Upper lobe of right lung (tissue), 1 donor: Measurements from ENCODE around the gene SPDYE8. TPM values are rescaled to one million over a fixed set of nuclear protein-coding genes. Genes with fewer than 3 reads are reported as not detected.
"Not testable (repeated sequence)": the region's sequence is repeated elsewhere in the genome, so short reads cannot be mapped to it uniquely, and the experiment has no call there.

Experiments used
- ATAC-seq: fragments of 200-7000 bp; cut with Tn5 transposase; one replicate; pipeline ENCODE4 v1.9.1; 2020; ENCODE audit warnings: mild to moderate bottlenecking, moderate library complexity
- DNase-seq: peaks from one replicate; pipeline ENCODE4 v3.0.0-alpha.2; 2020
- H3K27ac ChIP-seq: fragments of 200-600 bp; one replicate; pipeline ENCODE4 v1.8.0; 2022
- H3K27me3 ChIP-seq: fragments of 200-600 bp; one replicate; pipeline ENCODE4 v1.8.0; 2022; ENCODE audit warnings: mild to moderate bottlenecking
- H3K36me3 ChIP-seq: fragments of 200-600 bp; one replicate; pipeline ENCODE4 v1.8.0; 2022
- H3K4me1 ChIP-seq: fragments of 200-600 bp; one replicate; pipeline ENCODE4 v1.8.0; 2022
- H3K4me3 ChIP-seq: fragments of 200-600 bp; one replicate; pipeline ENCODE4 v1.8.0; 2022; ENCODE audit warnings: mild to moderate bottlenecking
- H3K9me3 ChIP-seq: fragments of 200-600 bp; one replicate; pipeline ENCODE4 v1.8.0; 2022
- intact Hi-C: fragments of 100-400 bp; cut with DNase I; formaldehyde crosslinking; loops from one replicate; pipeline ENCODE4 v1.11.0; 2022
- total RNA-seq: library from RNA; stranded (reverse); fragmentation: NEBNext Ultra II Directional; extraction: Animal tissue kit (Norgen Biotek cat#: 25700); gene quantifications from one replicate; pipeline ENCODE4 v1.2.1, GENCODE V29; 2021
- donor health status: DM: no; HTN: yes; CAD: no; lungs with severe emphysema.

SPDYE8 gene
- total RNA-seq, 1 donor from 2014 or later = not detected

DNA sequence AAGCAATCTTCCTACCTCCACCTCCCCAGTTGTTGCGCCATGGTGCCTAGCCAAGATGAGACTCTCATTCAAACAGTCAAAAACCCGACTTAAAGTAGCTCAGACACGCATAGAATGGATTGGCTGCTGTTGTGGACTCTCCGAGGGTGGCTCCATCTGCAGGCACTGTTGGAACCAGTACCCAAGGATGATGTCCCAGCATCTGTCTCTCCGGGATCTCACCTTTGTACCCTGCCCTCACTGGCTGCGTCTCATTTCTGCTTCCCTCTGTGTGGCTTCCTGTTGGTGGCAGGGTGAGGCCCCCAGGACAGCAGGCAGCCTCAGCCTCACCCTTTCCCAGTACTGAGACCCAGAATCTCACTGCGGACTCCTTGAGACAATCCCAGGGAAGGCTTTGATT, 54.8 kb downstream of the SPDYE8 start:
- intact Hi-C loops, H3K4me3 ChIP-seq, H3K27ac ChIP-seq, H3K4me1 ChIP-seq, ATAC-seq, DNase-seq, H3K36me3 ChIP-seq, H3K9me3 ChIP-seq, H3K27me3 ChIP-seq: not testable (repeated sequence)

DNA sequence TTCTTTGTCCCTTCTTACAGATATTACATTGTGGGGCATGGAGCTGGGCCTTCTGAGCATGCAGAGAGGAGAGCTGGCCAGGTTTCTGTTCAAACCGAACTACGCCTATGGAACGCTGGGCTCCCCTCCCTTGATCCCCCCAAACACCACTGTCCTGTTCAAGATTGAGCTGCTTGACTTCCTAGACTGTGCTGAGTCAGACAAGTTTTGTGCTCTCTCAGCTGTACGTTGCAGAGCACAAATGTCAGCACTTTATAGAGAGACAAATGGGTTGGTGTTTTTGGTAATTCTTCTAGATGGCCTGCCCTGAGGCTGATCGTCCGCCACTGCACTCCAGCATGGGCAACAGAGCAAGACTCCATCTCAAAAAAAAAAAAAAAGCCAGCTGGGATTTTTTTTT, 58.1 kb downstream of the SPDYE8 start:
- ATAC-seq, H3K27me3 ChIP-seq, intact Hi-C loops, DNase-seq, H3K27ac ChIP-seq, H3K4me1 ChIP-seq, H3K4me3 ChIP-seq, H3K36me3 ChIP-seq, H3K9me3 ChIP-seq: not testable (repeated sequence)

Other genes with a start within 250 kb of the SPDYE8 start
- 6.7 TPM for gene TYW1B, start 201.6 kb downstream of the SPDYE8 start, total RNA-seq
- gene POM121, start 104.7 kb downstream of the SPDYE8 start, total RNA-seq = 39.4 TPM
- gene TRIM74, start 60.3 kb downstream of the SPDYE8 start, total RNA-seq = not detected
- not detected for gene SPDYE11, start 28.1 kb upstream of the SPDYE8 start, total RNA-seq
- gene SPDYE9, start 56.3 kb upstream of the SPDYE8 start, total RNA-seq = not detected